Neural cell (in vitro differentiated cells): ENCODE measurements around the gene PCK1. TPM values are rescaled to one million over a fixed set of nuclear protein-coding genes. Genes with fewer than 3 reads are reported as not detected.

Experiments used
- H2AFZ ChIP-seq: fragments of 200-600, 300-800 bp; sonication (generic), shearing (Covaris generic); 2 replicates; pipeline ENCODE4 v1.6.0; 2014; ENCODE audit warnings: low read depth, mild to moderate bottlenecking, antibody characterized with exemption, low read length, moderate library complexity
- H3F3A ChIP-seq: fragments of 200-600 bp; shearing (Covaris generic); 2 replicates; pipeline ENCODE4 v1.6.1; 2016; ENCODE audit warnings: mild to moderate bottlenecking, moderate library complexity, mixed read lengths, antibody characterized with exemption, low read length; ENCODE audit not compliant: insufficient read depth, poor library complexity, severe bottlenecking
- H3K27ac ChIP-seq: fragments of 200-600, 300-800 bp; sonication (generic), shearing (Covaris generic); 2 replicates; pipeline ENCODE4 v1.5.1; 2014; ENCODE audit warnings: mild to moderate bottlenecking, low read length, moderate library complexity
- H3K27me3 ChIP-seq: fragments of 300-800, 200-600 bp; sonication (generic), shearing (Covaris generic); 2 replicates; pipeline ENCODE4 v1.6.0; 2014; ENCODE audit warnings: mild to moderate bottlenecking, low read depth, low read length, moderate library complexity; ENCODE audit not compliant: insufficient read depth
- H3K36me3 ChIP-seq: fragments of 300-800, 200-600 bp; sonication (generic), shearing (Covaris generic); 2 replicates; pipeline ENCODE4 v1.5.1; 2014; ENCODE audit warnings: mild to moderate bottlenecking, antibody characterized with exemption, low read length, moderate library complexity; ENCODE audit not compliant: insufficient read depth
- H3K4me2 ChIP-seq: fragments of 300-800, 200-600 bp; sonication (generic), shearing (Covaris generic); 2 replicates; pipeline ENCODE4 v1.6.0; 2014; ENCODE audit warnings: mild to moderate bottlenecking, low read length
- H3K4me3 ChIP-seq: fragments of 300-800, 200-600 bp; sonication (generic), shearing (Covaris generic); 2 replicates; pipeline ENCODE4 v1.5.1; 2014; ENCODE audit warnings: mild to moderate bottlenecking, low read length, moderate library complexity
- H3K79me2 ChIP-seq: fragments of 200-600 bp; shearing (Covaris generic); replicated peaks from 2 replicates; pipeline ENCODE4 v1.6.0; 2014; ENCODE audit warnings: mild to moderate bottlenecking, low read length, moderate library complexity; ENCODE audit not compliant: insufficient read depth
- H3K9ac ChIP-seq: fragments of 300-800, 200-600 bp; sonication (generic), shearing (Covaris generic); 2 replicates; pipeline ENCODE4 v1.6.1; 2016; ENCODE audit warnings: mild to moderate bottlenecking, low read length, mixed read lengths
- H3K9me2 ChIP-seq: fragments of 200-600 bp; shearing (Covaris generic); 2 replicates; pipeline ENCODE4 v1.6.1; 2016; ENCODE audit warnings: mild to moderate bottlenecking, low read length, mixed read lengths; ENCODE audit not compliant: insufficient read depth
- H3K9me3 ChIP-seq: fragments of 200-600, 300-800 bp; sonication (generic), shearing (Covaris generic); 2 replicates; pipeline ENCODE4 v1.6.1; 2016; ENCODE audit warnings: mild to moderate bottlenecking, mixed run types, low read length, moderate library complexity, mixed read lengths
- H4K20me1 ChIP-seq: fragments of 200-600 bp; shearing (Covaris generic); 2 replicates; pipeline ENCODE4 v1.6.1; 2016; ENCODE audit warnings: mild to moderate bottlenecking, mixed run types; ENCODE audit not compliant: insufficient read depth
- EP300 ChIP-seq: fragments of 450-650 bp; conservative IDR thresholded peaks from 2 replicates; pipeline ENCODE4 v1.6.1; 2014; ENCODE audit warnings: antibody characterized with exemption, mild to moderate bottlenecking, moderate library complexity; ENCODE audit not compliant: poor library complexity, severe bottlenecking
- EZH2 ChIP-seq: fragments of 200-600, 300-800 bp; shearing (Covaris generic), sonication (generic); IDR thresholded peaks from 2 replicates; pipeline ENCODE4 v1.6.1; 2014; ENCODE audit warnings: antibody characterized with exemption, low read length, borderline replicate concordance, mild to moderate bottlenecking; ENCODE audit not compliant: insufficient read depth, poor library complexity, severe bottlenecking
- MXI1 ChIP-seq: fragments of 450-650 bp; conservative IDR thresholded peaks from 2 replicates; pipeline ENCODE4 v1.6.1; 2014; ENCODE audit warnings: antibody characterized with exemption, mild to moderate bottlenecking; ENCODE audit not compliant: poor library complexity, severe bottlenecking
- POLR2AphosphoS5 ChIP-seq: IDR thresholded peaks from 2 replicates; pipeline ENCODE4 v1.6.1; 2012
- RAD21 ChIP-seq: fragments of 450-650 bp; conservative IDR thresholded peaks from 2 replicates; pipeline ENCODE4 v1.6.1; 2014; ENCODE audit warnings: antibody characterized with exemption, mild to moderate bottlenecking, moderate library complexity
- SMC3 ChIP-seq: fragments of 450-650 bp; conservative IDR thresholded peaks from 2 replicates; pipeline ENCODE4 v1.6.1; 2014; ENCODE audit warnings: antibody characterized with exemption, mild to moderate bottlenecking, moderate library complexity; ENCODE audit not compliant: poor library complexity
- TAF1 ChIP-seq: IDR thresholded peaks from 2 replicates; pipeline ENCODE4 v1.6.1; 2012; ENCODE audit warnings: low read depth
- polyA plus RNA-seq: library from polyadenylated mRNA; depleted of rRNA; stranded (reverse); fragments of >200 nt; gene quantifications from 2 replicates; pipeline ENCODE4 v1.2.3, GENCODE V29; 2014
- TF ChIP-seq, protein P1 (sequence below): IDR thresholded peaks from 2 replicates; pipeline ENCODE4 v1.6.1; 2012; ENCODE audit warnings: borderline replicate concordance
- TF ChIP-seq, protein P2 (sequence below): fragments of 450-650 bp; IDR thresholded peaks from 2 replicates; pipeline ENCODE4 v1.5.1; 2014; ENCODE audit warnings: antibody characterized with exemption, mild to moderate bottlenecking, moderate library complexity; ENCODE audit not compliant: poor library complexity, severe bottlenecking

The PCK1 gene
- polyA plus RNA-seq, 1 donor from 2014 or later, result 0.24 TPM

GRCh38 chr20:57570145-57570850 lies 9.4 kb downstream of the PCK1 start:
- no peak overlapping the region for H3K4me3 ChIP-seq
- H3K27me3 ChIP-seq, result no peaks in the 10 kb centered on the region
- no peak overlapping the region for H3K9ac ChIP-seq
- H3K9me2 ChIP-seq, result no peaks in the 10 kb centered on the region
- H3K79me2 ChIP-seq, result no peaks in the 10 kb centered on the region
- H3K36me3 ChIP-seq, result no peaks in the 10 kb centered on the region
- no peak overlapping the region for H3K4me2 ChIP-seq
- H3F3A ChIP-seq, result no peaks in the 10 kb centered on the region
- H3K27ac ChIP-seq, result no peak overlapping the region
- H3K9me3 ChIP-seq, result no peaks in the 10 kb centered on the region
- no peaks in the 10 kb centered on the region for H4K20me1 ChIP-seq
- TF ChIP-seq, protein P1, sequence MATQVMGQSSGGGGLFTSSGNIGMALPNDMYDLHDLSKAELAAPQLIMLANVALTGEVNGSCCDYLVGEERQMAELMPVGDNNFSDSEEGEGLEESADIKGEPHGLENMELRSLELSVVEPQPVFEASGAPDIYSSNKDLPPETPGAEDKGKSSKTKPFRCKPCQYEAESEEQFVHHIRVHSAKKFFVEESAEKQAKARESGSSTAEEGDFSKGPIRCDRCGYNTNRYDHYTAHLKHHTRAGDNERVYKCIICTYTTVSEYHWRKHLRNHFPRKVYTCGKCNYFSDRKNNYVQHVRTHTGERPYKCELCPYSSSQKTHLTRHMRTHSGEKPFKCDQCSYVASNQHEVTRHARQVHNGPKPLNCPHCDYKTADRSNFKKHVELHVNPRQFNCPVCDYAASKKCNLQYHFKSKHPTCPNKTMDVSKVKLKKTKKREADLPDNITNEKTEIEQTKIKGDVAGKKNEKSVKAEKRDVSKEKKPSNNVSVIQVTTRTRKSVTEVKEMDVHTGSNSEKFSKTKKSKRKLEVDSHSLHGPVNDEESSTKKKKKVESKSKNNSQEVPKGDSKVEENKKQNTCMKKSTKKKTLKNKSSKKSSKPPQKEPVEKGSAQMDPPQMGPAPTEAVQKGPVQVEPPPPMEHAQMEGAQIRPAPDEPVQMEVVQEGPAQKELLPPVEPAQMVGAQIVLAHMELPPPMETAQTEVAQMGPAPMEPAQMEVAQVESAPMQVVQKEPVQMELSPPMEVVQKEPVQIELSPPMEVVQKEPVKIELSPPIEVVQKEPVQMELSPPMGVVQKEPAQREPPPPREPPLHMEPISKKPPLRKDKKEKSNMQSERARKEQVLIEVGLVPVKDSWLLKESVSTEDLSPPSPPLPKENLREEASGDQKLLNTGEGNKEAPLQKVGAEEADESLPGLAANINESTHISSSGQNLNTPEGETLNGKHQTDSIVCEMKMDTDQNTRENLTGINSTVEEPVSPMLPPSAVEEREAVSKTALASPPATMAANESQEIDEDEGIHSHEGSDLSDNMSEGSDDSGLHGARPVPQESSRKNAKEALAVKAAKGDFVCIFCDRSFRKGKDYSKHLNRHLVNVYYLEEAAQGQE, result no peak
- TF ChIP-seq RAD21, result no peak
- TF ChIP-seq TAF1, result no peak
- TF ChIP-seq EP300, result no peak
- TF ChIP-seq MXI1, result no peak
- no peak for TF ChIP-seq SMC3
- no peak for TF ChIP-seq EZH2
- no peak for TF ChIP-seq POLR2AphosphoS5
- TF ChIP-seq, protein P2, sequence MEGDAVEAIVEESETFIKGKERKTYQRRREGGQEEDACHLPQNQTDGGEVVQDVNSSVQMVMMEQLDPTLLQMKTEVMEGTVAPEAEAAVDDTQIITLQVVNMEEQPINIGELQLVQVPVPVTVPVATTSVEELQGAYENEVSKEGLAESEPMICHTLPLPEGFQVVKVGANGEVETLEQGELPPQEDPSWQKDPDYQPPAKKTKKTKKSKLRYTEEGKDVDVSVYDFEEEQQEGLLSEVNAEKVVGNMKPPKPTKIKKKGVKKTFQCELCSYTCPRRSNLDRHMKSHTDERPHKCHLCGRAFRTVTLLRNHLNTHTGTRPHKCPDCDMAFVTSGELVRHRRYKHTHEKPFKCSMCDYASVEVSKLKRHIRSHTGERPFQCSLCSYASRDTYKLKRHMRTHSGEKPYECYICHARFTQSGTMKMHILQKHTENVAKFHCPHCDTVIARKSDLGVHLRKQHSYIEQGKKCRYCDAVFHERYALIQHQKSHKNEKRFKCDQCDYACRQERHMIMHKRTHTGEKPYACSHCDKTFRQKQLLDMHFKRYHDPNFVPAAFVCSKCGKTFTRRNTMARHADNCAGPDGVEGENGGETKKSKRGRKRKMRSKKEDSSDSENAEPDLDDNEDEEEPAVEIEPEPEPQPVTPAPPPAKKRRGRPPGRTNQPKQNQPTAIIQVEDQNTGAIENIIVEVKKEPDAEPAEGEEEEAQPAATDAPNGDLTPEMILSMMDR, result no peak
- no peak overlapping the region for H2AFZ ChIP-seq

GRCh38 chr20:57570920-57571319 lies 10.0 kb downstream of the PCK1 start:
- Histone ChIP-seq H3K4me3 (no peak overlapping the region), H3K9me3 (no peaks in the 10 kb centered on the region)

More at GRCh38 chr20:57570920-57571319, 10.0 kb downstream of the PCK1 start:
- Histone ChIP-seq H3K27ac (no peak overlapping the region), H3K27me3 (no peaks in the 10 kb centered on the region), H3K36me3 (no peaks in the 10 kb centered on the region), H3K79me2 (no peaks in the 10 kb centered on the region), H3F3A (no peaks in the 10 kb centered on the region), H3K4me2 (no peak overlapping the region), H4K20me1 (no peaks in the 10 kb centered on the region), H2AFZ (no peak overlapping the region), H3K9ac (no peak overlapping the region), H3K9me2 (no peaks in the 10 kb centered on the region)
- TF ChIP-seq, protein P1, result no peak
- no peak for TF ChIP-seq EP300
- no peak for TF ChIP-seq SMC3
- no peak for TF ChIP-seq TAF1
- no peak for TF ChIP-seq RAD21
- no peak for TF ChIP-seq POLR2AphosphoS5
- TF ChIP-seq, protein P2, result no peak
- TF ChIP-seq MXI1, result no peak
- no peak for TF ChIP-seq EZH2
